Loucy (cell line): ENCODE results near the gene RNU6-1.

Source experiments
- H2AFZ ChIP-seq: fragments of 200-600 bp; sonication (generic); 2 replicates; pipeline ENCODE4 v1.6.0; 2016; ENCODE audit warnings: antibody characterized with exemption, mild to moderate bottlenecking, low read length, moderate library complexity
- H3F3A ChIP-seq: fragments of 200-600 bp; 2 replicates; pipeline ENCODE4 v1.6.0; 2016; ENCODE audit warnings: antibody characterized with exemption, low read depth, mild to moderate bottlenecking
- H3K27me3 ChIP-seq: fragments of 200-600 bp; sonication (generic); 2 replicates; pipeline ENCODE4 v1.6.1; 2014; ENCODE audit warnings: low read length, mild to moderate bottlenecking; ENCODE audit not compliant: insufficient read depth, poor library complexity, severe bottlenecking
- H3K36me3 ChIP-seq: fragments of 200-600 bp; sonication (generic); 2 replicates; pipeline ENCODE4 v1.6.1; 2016; ENCODE audit warnings: low read length; ENCODE audit not compliant: insufficient read depth
- H3K4me1 ChIP-seq: fragments of 200-600 bp; sonication (generic); 2 replicates; pipeline ENCODE4 v1.5.1; 2014; ENCODE audit warnings: low read length, mild to moderate bottlenecking; ENCODE audit not compliant: insufficient read depth, poor library complexity, severe bottlenecking
- H3K4me2 ChIP-seq: fragments of 200-600 bp; sonication (generic); 2 replicates; pipeline ENCODE4 v1.6.0; 2014; ENCODE audit warnings: antibody characterized with exemption, low read length, low read depth, mild to moderate bottlenecking; ENCODE audit not compliant: poor library complexity, severe bottlenecking
- H3K4me3 ChIP-seq: fragments of 200-600 bp; sonication (generic); 2 replicates; pipeline ENCODE4 v1.5.1; 2014; ENCODE audit warnings: low read length, mild to moderate bottlenecking, mixed read lengths; ENCODE audit not compliant: poor library complexity, severe bottlenecking
- H3K79me2 ChIP-seq: fragments of 200-600 bp; sonication (generic); 2 replicates; pipeline ENCODE4 v1.6.1; 2014; ENCODE audit warnings: low read length; ENCODE audit not compliant: insufficient read depth
- H3K9ac ChIP-seq: fragments of 200-600 bp; sonication (generic); 2 replicates; pipeline ENCODE4 v1.6.0; 2014; ENCODE audit warnings: mild to moderate bottlenecking, low read depth, low read length, moderate library complexity; ENCODE audit not compliant: poor library complexity, severe bottlenecking
- H3K9me2 ChIP-seq: fragments of 200-600 bp; sonication (generic); replicated peaks from 2 replicates; pipeline ENCODE4 v1.6.1; 2016; ENCODE audit warnings: low read depth, low read length, mixed read lengths
- H3K9me3 ChIP-seq: fragments of 200-600 bp; sonication (generic); 2 replicates; pipeline ENCODE4 v1.6.1; 2014; ENCODE audit warnings: mild to moderate bottlenecking, antibody characterized with exemption, low read length, low read depth; ENCODE audit not compliant: insufficient read depth
- H4K20me1 ChIP-seq: fragments of 200-600 bp; sonication (generic); 2 replicates; pipeline ENCODE4 v1.6.0; 2014; ENCODE audit warnings: antibody characterized with exemption, low read length, mild to moderate bottlenecking; ENCODE audit not compliant: insufficient read depth, poor library complexity, severe bottlenecking
- CTCF ChIP-seq: fragments of 200-600 bp; sonication (generic); conservative IDR thresholded peaks from 2 replicates; pipeline ENCODE4 v1.5.1; 2014; ENCODE audit warnings: mild to moderate bottlenecking, antibody characterized with exemption, low read length
- EZH2phosphoT487 ChIP-seq: fragments of 200-600 bp; IDR thresholded peaks from 2 replicates; pipeline ENCODE4 v1.6.1; 2018; ENCODE audit warnings: antibody characterized with exemption, mild to moderate bottlenecking, moderate library complexity, borderline replicate concordance

Gene RNU6-1

DNA sequence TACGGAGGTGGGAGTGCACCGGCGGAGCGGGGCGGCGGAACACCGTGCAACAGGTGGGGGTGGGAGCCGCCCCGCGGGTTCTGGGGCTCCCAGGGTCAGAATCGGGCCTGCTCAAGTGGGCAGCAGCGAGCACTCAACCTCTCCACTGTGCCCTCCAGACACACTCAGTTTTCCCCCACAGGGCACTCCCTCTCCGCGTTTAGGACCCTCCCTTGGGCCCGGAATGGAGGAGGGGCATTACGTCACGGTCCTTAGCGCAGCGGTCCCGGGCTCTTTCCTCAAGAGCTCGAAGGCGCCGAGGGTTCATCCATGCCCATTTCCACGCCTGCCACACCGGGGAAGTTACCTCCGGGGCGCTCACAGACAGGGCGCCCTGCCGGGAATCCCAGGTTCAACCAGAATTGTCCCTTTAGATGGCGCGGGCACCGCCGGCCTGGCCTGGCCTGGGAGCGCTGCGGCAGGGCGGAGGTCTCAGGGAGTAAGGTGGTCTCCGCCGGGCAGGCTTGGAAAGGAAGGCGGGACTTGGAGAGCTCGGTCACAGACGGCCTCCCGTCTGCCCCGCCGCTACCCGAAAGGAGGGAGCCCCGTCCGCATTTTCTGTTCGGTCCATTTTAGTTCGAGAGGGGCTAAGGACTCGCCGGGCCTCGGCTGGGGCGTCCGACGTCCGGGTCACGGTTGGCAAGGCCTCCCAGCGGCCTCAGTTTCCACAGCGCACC lies 5.1 kb downstream of the RNU6-1 start:
- H3K27me3 ChIP-seq, result no peaks in the 10 kb centered on the region

GRCh38 chr15:67833710-67834511 lies 5.9 kb downstream of the RNU6-1 start:
- H3K9me3 ChIP-seq, result no peaks in the 10 kb centered on the region
- peaks cover 44% of the 10 kb centered on the region for H3K4me1 ChIP-seq
- peak overlapping the region; percentile 75 for H3K4me2 ChIP-seq
- no peaks in the 10 kb centered on the region for H3F3A ChIP-seq
- H2AFZ ChIP-seq, result no peak overlapping the region
- no peaks in the 10 kb centered on the region for H3K79me2 ChIP-seq
- no peaks in the 10 kb centered on the region for H3K27me3 ChIP-seq
- TF ChIP-seq EZH2phosphoT487 (no peak), CTCF (peak; percentile 57)
- peak overlapping the region; percentile 78 for H3K4me3 ChIP-seq
- no peaks in the 10 kb centered on the region for H3K36me3 ChIP-seq
- H4K20me1 ChIP-seq, result no peaks in the 10 kb centered on the region
- H3K9me2 ChIP-seq, result no peaks in the 10 kb centered on the region
- H3K9ac ChIP-seq, result peak overlapping the region; percentile 77

More for the DNA sequence above, 5.1 kb downstream of the RNU6-1 start:
- peak overlapping the region; percentile 68 for H2AFZ ChIP-seq
- no peaks in the 10 kb centered on the region for H3K36me3 ChIP-seq
- H3K9ac ChIP-seq, result peak overlapping the region; percentile 77
- H3K9me3 ChIP-seq, result no peaks in the 10 kb centered on the region
- no peaks in the 10 kb centered on the region for H4K20me1 ChIP-seq
- H3F3A ChIP-seq, result no peaks in the 10 kb centered on the region; the same call in 1 of the 2 replicates
- TF ChIP-seq CTCF (no peak), EZH2phosphoT487 (no peak)
- peaks cover 49% of the 10 kb centered on the region for H3K4me1 ChIP-seq
- no peaks in the 10 kb centered on the region for H3K79me2 ChIP-seq
- peak overlapping the region; percentile 78 for H3K4me3 ChIP-seq
- peak overlapping the region; percentile 75 for H3K4me2 ChIP-seq
- no peaks in the 10 kb centered on the region for H3K9me2 ChIP-seq

DNA sequence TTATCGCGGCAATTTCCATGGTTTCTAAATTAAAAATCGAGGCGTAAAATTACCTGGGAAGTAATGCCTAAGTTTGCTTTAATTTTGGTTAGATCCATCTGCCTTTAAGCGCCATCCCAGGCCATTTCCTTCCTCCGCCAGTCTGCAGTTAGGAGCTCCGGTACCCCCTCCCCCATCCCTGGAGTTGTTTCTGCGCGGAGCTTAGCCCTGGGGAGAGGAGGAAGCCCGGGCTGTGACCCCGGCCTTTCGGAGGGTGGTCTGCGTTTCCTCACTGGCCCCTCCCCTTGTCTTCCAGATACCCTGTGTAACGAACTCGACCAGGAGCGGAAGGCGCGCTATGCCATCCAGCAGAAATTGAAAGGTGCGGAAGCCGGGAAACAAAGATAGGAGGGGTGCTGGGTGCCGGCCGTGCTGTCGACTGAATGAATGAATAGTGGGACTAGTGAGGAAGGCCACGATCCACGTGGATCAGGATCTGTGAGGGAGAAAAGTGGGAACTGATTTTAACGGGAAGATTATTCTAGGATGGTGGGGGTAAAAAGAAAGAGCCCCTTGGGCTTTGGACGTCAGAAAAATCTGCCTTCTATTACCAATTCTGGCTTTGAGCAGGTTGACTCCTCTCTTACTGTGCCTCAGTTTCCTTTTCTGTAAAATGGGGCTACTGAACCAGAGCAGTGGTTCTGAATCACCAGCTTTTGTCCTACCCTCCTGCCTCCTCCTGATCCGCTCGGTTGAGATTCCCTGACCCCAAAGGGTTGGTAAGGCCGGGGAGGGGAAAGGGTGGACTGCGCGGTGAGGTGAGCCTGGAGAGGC lies 6.7 kb downstream of the RNU6-1 start:
- H3K9ac ChIP-seq, result peak overlapping the region; percentile 77
- H3K4me1 ChIP-seq, result peaks cover 36% of the 10 kb centered on the region
- H2AFZ ChIP-seq, result no peak overlapping the region
- no peaks in the 10 kb centered on the region for H3K36me3 ChIP-seq
- H3K9me3 ChIP-seq, result no peaks in the 10 kb centered on the region
- H3K4me2 ChIP-seq, result peak overlapping the region; percentile 75
- H3K79me2 ChIP-seq, result no peaks in the 10 kb centered on the region
- no peaks in the 10 kb centered on the region for H3F3A ChIP-seq
- no peaks in the 10 kb centered on the region for H4K20me1 ChIP-seq
- TF ChIP-seq EZH2phosphoT487 (no peak), CTCF (no peak)
- H3K4me3 ChIP-seq, result peak overlapping the region; percentile 78
- no peaks in the 10 kb centered on the region for H3K27me3 ChIP-seq
- no peaks in the 10 kb centered on the region for H3K9me2 ChIP-seq
